Right forelimb (tissue), 1 donor: ENCODE measurements around the gene MAP7D1.

Experiments used
- DNase-seq: peaks from one replicate; pipeline ENCODE4 v3.0.0-alpha.2; 2018

MAP7D1 gene

DNA sequence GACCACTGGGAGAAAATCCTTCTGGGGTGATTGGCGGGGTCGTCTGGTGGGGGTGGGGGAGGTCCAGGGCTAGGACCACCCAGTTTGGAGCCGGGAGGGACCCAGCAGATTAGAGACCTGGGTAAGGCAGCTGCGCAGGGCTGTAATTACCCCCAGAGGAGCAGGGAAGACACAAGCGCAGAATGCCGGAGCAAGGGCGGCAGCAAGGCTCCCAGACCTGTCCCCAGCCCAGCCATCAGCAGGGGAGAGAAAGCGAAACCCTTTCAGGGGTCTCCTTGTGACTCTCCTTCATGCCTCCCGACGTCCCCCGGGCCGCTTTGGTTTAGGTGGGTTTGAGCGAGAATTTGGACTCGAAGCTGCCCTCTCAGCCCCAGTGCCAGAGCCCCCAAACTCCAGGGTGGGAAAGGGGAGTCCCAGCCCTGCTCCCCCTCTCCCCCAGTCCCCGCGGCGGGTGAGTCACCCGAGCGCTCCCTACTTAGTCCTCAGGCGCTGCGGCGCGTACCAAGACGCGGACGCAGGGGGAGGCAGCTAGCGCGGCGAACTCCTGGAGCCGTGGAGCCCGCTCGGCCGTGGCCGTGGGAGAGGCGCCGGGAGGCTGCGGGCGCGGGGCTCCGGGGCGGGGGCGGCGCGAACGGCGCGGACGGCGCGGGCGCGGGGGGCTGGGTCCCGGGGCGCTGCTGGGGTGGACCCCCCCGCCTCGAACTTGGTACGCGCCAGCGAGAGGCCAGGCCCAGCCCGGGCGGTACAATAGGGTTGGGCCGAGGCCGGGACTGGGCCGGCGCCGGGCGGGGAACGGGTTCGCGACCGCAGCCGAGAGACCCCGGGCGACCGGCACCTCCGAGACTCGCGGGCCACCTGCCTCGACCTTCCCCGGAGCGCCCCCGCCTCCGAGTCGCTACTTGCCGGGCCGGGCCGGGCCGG, at the start of gene MAP7D1:
Gene MAP7D1 (plus strand): TSS at position 753 of the 921 bp plus-strand sequence. CDS start 258 bp downstream, outside the sequence.
- peak; percentile 92 for DNase-seq

GRCh38 chr1:36106269-36106668, 49.7 kb upstream of the MAP7D1 start:
- DNase-seq, result no peak

GRCh38 chr1:36107394-36107793, 48.6 kb upstream of the MAP7D1 start:
- DNase-seq, result no peak

GRCh38 chr1:36108314-36108713, 47.6 kb upstream of the MAP7D1 start:
- DNase-seq, result no peak

- DNase-seq, result no peak
Measured at GRCh38 chr1:36109041-36109679, 46.8 kb upstream of the MAP7D1 start.

DNA sequence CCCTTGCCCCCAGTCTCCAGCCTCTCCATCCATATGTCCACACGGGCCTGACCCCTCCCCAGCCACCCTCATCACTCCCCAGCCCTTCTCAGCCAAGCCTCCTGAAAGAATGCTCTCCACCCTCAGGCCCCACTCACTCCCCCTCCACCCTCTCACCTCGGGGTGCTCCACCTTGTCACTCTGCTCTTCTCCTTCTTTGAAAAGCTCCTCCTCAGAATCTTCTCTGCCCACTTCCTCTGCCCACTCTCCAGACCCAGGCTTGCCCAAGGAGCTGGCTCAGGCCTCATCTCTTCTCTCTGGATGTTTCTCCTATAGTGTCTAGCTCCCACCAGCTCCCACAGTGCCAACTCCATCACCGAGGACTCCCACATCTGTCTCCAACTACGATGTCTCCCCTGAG, 44.8 kb upstream of the MAP7D1 start:
- no peak for DNase-seq

DNA sequence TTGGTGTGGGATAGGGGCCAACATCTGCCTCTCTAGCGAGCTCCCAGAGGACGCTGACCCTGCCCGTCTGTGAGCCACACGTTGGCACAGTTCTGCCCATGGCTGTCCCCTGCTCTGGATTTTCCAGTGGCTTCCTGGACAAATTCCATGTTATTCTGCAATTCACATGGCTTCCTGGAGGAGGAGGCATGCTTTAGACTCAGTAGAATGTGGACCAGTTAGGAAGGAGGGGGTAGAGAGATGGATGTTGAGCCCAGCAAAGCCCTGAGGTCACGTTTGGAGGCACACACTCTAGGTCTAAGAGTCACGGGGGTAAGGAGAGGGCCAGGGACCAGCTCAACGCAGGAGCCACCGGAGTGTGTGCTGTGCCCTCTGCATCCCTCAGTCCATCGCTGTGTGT, 43.1 kb upstream of the MAP7D1 start:
- no peak for DNase-seq

GRCh38 chr1:36114371-36114770, 41.6 kb upstream of the MAP7D1 start:
- no peak for DNase-seq

DNA sequence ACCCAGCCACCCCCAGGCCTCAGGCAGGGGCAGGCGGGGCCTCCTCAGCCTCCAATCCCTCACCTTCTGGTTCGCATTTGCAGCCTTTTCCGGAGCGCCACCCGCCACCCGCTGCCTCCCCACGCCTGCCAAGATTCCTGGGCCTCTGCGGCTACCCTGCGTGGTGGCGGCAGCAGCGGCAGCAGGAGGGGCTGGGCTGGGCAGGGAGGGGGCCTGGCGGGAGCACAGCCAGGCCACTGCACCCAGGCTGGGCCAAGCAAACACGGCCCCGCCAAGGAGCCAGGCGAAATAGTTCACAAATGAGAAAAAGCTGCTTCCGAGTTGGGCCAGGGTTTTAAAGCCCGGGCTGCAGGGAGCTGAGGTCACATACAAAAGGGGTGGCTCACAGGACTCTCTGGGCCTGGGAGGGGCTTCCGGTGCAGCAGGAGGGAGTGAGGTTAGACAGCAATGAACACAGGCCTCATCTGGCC, 40.7 kb upstream of the MAP7D1 start:
- DNase-seq, result peak; percentile 88

GRCh38 chr1:36115931-36116330, 40.0 kb upstream of the MAP7D1 start:
- DNase-seq, result no peak

DNA sequence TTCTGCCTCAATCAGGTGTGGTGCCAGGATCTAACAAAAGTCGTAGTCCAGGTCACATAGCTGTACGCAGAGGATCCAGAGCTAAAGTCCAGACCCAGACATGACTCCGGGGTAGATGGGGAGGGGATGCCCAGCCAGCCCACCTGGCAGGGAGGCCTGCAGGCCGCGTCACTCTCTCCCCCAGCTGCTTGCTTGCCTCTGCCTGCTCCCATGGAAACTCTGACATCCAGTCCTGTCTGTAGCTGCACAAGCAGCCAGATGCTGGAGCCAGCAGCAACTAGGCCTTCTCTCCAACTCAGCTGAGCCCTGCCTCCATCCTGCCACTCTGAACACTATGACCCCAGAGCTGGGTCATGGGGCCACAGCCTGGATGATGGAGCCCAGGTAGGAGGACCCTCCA, 39.1 kb upstream of the MAP7D1 start:
- peak; percentile 76 for DNase-seq

GRCh38 chr1:36118447-36119204, 37.3 kb upstream of the MAP7D1 start:
- no peak for DNase-seq

GRCh38 chr1:36119456-36119855, 36.5 kb upstream of the MAP7D1 start:
- DNase-seq, result no peak

DNA sequence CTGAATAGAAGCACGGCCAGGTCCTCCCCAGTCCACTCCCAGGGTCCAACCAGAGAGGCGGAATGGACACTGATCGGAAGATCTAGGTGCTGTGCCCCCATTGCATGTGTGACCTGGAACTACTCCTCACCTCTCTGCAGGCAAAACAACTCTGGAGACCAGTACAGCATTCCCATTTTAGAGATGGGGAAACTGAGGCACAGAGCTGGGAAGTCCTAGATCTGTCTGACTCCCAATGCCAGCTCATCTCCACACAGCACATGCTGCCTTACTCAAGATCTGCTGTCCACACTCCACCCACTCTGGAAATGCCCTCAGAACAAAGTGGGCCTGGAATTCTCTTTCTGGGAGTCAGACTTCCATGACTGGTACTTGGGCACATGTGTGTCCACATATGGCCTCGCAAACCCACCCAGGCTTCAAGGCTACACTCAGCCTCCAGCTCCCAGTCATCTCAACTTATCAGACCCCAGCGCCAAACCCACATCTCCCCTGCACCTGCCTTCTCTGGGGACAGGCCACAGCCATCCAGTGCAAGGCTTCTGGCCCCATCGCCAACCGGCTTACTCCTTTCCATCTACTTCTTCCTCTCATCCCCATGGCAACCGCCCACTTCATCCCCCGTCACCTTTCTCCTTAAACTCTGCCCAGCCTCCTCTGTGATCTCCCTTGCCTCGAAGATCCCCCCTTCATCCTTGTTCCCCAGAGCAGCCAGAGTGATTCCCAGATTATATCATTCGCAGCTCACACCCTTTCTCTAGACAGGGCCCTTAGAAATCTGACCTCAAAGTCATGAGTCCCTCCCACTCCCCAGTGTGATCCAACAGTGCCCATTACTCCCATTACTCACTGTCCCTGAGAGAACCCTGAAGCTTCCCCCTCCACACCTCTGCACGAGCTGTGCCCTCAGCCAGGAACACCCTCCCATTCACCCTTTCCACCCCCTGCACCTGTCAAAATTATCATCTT, 33.6 kb upstream of the MAP7D1 start:
- DNase-seq, result no peak

GRCh38 chr1:36123356-36123755, 32.6 kb upstream of the MAP7D1 start:
- DNase-seq, result no peak

DNA sequence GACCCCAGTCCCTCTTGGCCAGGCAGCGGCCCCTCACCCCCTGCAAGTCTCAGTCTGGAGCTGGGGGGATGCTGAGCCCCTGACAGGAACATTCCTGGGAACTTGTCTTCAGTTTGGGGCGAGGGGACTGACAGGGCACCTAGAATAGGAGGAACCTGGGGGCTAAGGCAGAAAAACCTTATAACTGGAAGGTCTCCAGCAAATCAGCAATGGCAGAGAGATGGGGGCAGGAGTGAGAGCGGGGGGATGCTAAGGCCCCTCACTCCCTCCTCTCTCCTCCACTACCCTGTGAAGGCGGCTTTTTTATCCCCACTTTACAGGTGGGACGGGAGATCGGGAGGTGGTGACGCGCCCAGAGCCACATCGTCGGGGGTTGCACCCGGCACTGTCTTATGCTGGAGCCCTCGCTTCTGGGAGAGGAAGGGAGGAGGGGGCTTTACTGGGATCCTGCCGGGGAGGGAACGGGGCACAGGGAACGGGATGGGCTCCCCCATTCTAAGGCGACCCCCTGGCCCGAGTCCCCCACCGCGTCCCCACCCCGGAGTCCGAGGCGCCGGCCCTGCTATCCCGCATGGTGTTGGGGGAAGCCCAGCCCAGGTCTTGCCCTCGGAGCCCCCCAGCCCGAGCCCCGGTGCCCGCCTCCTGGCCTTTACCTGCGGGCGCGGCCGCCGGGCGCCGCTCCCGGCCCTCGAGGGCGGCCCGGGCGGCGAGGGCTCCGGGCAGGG, 31.4 kb upstream of the MAP7D1 start:
- no peak for DNase-seq

DNA sequence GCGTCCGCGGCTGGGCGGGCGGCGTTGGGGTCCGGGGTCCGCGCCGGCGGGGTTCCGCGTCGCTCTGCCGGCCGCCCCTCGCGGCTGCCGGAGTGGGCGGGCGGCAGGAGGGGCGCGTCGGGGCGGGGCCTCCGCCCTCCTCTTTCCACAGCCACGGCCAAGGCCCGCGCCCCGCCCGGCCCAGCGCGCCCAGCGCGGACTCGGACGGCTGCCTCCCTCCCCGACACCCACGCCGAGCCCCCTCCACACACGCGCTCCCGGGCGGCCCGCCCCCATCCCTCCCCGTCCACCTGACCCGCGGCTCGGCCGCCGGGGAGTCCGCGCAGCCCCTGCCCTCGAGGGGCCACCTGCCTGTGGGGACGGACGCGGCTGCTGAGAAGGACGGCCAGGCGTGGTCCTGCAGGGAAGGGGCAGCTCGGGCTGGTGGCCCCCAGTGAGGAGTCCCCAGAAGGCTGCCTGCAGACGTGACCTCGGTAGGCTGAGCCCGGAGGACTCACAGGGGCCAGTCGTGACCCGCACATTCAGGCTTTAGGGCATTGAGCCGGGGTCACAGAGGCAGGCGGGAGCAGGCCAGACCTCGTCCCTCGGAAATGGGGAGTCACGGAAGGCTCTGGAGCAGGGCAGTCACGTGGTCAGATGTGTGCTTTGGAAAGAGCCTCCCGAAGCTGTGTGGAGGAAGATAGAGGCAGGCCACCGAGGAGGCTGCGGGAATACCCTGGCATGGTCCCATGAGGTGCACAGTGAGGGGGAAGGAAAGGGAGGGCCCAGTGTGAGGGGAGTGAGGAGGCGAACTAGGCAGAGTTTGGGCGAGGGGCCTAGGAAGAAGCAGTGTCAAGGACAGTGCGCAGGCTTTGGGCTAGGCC, 30.6 kb upstream of the MAP7D1 start, which contains the start of gene COL8A2:
Gene COL8A2 (minus strand): TSS at position 94 of the 863 bp plus-strand sequence. CDS start 24,980 bp downstream, outside the sequence.
- DNase-seq, result peak; percentile 82

- no peak for DNase-seq
Measured at GRCh38 chr1:36126005-36126716, 29.8 kb upstream of the MAP7D1 start.

DNA sequence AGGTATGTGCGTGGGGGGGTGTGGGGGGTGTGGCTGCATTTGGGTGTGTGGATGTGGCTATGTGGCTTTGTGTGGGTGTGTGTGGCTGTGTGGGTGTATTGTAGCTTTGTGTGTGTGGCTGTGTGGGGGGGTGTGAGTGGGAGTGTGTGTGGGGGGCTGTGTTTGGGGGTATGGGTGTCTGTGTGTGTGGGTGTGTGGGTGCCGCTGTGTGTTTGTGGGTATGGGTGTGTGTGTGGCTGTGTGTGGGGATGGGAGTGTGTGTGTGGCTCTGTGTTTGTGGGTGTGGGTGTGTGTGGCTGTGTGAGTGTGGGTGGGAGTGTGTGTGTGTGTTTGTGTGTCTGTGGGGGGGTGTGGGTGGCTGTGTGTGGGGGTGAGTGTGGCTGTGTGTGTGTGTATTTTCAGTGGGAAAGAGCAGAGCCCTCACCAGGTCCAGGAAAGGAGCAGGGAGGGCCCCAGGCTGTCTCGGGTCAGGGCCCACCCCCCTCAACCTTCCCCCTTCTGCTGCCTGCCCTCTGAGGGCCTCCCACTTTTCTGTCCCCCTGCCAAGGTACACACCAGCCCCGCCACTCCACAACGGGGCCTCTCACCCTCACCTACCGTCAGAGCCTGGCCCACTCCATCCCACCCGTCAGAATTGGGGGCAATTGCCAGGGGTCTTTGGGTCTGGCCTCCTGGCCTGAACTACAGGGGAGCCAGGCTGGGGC, 29.0 kb upstream of the MAP7D1 start:
- DNase-seq, result no peak
